Dendritic cell treated with granulocyte-macrophage colony-stimulating factor and Interleukin-4, amounts not matched to agents 40 ng/mL and 50 ng/mL, for 4 days (primary cell): ENCODE results near the gene GRP.

ENCODE experiments used
- H3K27ac Mint-ChIP-seq: one replicate; pipeline ENCODE4 v1.8.0; 2022; ENCODE audit warnings: mild to moderate bottlenecking, mixed read lengths
- H3K27me3 Mint-ChIP-seq: one replicate; pipeline ENCODE4 v1.8.0; 2022; ENCODE audit warnings: mild to moderate bottlenecking, mixed read lengths
- H3K36me3 Mint-ChIP-seq: one replicate; pipeline ENCODE4 v1.8.0; 2022; ENCODE audit warnings: low read depth, mixed read lengths
- H3K4me1 Mint-ChIP-seq: one replicate; pipeline ENCODE4 v1.8.0; 2022; ENCODE audit warnings: low read depth, mixed read lengths
- H3K4me3 Mint-ChIP-seq: one replicate; pipeline ENCODE4 v1.8.0; 2022; ENCODE audit warnings: mild to moderate bottlenecking, moderate library complexity, mixed read lengths
- H3K9me3 Mint-ChIP-seq: one replicate; pipeline ENCODE4 v1.8.0; 2022; ENCODE audit warnings: mixed read lengths
- intact Hi-C: fragments of 100-400 bp; cut with micrococcal nuclease; formaldehyde crosslinking; loops from one replicate; pipeline ENCODE4 v1.15.0; 2022

Gene GRP

DNA sequence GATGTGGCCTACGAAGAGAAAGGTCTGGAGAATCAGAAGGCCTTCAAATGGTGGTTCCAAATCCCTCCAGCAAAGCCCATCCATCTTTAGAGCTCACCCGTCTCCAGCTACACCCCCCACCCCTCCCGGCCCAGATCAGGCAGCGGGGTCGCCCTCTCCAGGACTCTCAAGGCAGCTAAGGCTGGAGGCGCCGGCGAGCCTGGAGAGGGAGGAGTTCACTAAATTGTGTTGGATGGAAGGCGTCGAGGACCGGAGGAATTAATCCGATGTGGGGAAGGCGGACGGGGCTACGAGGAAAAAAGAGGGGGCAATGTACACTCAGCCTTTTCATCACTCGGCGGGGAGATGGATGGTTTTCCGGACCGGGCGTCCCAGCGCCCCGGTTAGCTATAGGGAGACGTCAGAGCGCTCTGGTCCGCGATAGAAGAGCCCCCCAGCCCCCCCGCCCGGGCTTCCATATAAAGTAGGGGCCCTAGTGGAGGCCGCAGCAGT, at the start of gene GRP:
TSS of gene GRP (plus strand) at position 487 of the 492 bp plus-strand sequence. CDS start 108 bp downstream, outside the sequence.
- no peak within 1 kb of the TSS for H3K4me3 Mint-ChIP-seq
- H3K27me3 Mint-ChIP-seq = peaks cover 57% of the 10 kb centered on the region
- no peak within 1 kb of the TSS for H3K27ac Mint-ChIP-seq
- no peaks in the 10 kb centered on the region for H3K4me1 Mint-ChIP-seq
- H3K9me3 Mint-ChIP-seq = no peaks in the 10 kb centered on the region
- intact Hi-C loops = no loop called here
- no peaks in the 10 kb centered on the region for H3K36me3 Mint-ChIP-seq

DNA sequence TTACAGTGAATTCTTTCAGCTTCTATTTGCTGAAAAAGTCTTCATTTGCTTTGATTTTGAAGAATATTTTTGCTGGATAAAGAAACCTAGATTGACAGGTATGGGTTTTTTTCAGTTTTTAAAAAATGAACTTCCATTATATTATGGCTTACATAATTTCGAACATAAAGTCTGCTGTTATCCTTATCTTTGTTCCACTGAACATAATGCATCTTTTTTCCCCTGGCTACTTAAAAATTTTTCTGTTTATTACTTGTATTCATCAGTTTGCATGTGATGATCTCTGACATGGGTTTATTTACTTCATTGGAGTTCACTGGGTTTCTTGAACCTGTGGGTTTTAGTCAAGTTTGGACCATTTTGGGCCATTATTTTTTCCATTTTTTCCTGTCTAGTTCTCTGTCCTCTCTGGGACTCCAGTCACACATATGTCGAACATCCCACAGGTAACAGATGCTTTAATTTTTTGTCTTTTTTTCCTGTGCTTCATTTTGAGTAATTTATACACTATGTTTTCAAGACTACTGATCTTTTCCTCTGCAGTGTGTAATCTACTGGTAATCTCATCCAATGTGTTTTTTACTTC, 47.2 kb upstream of the GRP start:
- no peak overlapping the region for H3K27ac Mint-ChIP-seq

DNA sequence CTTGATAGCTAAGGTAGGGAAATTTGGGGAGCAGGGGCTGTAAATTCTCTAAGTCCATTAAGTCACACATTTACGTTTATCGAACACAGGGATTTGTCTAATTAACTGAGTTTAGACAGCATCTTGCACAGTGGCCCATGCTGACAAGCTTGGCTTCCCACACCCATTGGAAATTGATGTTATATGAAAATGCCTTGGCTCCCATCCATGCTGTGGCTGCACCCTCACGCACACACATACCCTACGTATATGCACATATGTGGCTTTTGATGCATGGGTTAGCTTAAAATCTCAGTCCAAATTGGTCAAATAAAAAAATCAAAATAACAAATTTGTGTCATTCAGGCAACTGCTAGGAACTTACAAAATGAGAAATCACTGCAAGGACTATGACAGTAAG, 42.5 kb upstream of the GRP start:
- peaks cover 30% of the 10 kb centered on the region for H3K9me3 Mint-ChIP-seq
- no peak overlapping the region for H3K4me3 Mint-ChIP-seq
- no peak overlapping the region for H3K27ac Mint-ChIP-seq
- H3K36me3 Mint-ChIP-seq = no peaks in the 10 kb centered on the region
- intact Hi-C loops = no loop called here
- H3K4me1 Mint-ChIP-seq = no peaks in the 10 kb centered on the region
- no peaks in the 10 kb centered on the region for H3K27me3 Mint-ChIP-seq

More for the DNA sequence above, 47.2 kb upstream of the GRP start:
- Mint-ChIP-seq H3K27me3 (no peaks in the 10 kb centered on the region), H3K4me3 (no peak overlapping the region), H3K36me3 (no peaks in the 10 kb centered on the region), H3K4me1 (no peaks in the 10 kb centered on the region), H3K9me3 (peaks cover 42% of the 10 kb centered on the region)
- intact Hi-C loops = no loop called here

DNA sequence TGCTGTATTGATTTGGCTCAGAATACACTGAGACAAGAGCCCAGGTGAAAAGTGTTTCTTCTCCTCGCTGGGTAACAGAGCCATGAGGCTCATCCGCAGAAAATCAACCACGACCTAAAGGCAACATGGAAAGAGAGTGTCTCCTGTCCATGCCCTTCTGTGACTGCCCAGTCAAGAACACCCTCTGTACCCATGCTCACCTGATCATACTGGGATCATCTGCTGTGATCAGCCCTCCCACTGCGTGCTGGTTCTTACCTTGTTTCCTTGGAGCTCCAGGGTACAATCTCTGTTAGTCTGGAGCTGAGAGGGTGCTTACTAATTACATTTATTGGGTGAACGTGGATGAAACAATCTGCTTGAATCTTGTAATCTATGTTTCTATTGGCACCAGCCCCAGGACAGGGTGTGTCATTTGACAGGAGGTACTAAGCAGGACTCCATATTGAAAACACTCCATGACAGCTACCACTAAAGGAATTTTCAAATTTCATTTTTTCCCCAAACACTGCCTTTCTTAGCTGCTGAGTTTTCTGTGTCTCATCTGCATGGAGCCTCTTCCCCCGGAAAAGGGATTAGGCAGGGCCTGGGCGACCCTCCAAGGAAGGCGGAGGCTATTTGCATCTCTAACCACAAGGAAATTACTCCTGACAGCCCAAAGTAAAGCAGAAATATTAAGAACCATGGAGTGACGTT, 39.7 kb upstream of the GRP start:
- Mint-ChIP-seq H3K27ac (no peak overlapping the region), H3K36me3 (no peaks in the 10 kb centered on the region), H3K4me1 (no peaks in the 10 kb centered on the region), H3K27me3 (no peaks in the 10 kb centered on the region), H3K9me3 (peaks cover 2% of the 10 kb centered on the region), H3K4me3 (no peak overlapping the region)
- intact Hi-C loops = no loop called here

DNA sequence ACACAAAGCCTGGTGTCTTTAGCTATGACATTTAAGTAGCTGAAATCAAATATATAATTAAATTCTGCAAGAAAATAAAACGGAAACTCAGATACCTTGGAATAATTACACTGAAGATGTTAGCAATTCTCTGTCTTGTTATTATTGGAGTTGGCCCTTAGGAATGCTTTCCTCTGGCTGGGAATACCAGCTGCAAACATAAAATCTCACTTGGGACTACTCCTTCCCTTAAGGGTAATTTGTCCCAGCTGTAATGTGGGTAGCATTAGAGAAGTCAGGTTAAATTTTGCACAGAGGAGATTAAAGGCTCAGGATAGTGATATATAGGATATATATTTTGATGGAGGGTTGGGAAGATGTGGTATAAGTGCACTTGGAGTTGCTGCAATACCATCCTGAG, 37.3 kb upstream of the GRP start:
- Mint-ChIP-seq H3K36me3 (no peaks in the 10 kb centered on the region), H3K9me3 (no peaks in the 10 kb centered on the region), H3K4me1 (no peaks in the 10 kb centered on the region), H3K27ac (no peak overlapping the region), H3K4me3 (no peak overlapping the region), H3K27me3 (peaks cover 2% of the 10 kb centered on the region)
- intact Hi-C loops = no loop called here

DNA sequence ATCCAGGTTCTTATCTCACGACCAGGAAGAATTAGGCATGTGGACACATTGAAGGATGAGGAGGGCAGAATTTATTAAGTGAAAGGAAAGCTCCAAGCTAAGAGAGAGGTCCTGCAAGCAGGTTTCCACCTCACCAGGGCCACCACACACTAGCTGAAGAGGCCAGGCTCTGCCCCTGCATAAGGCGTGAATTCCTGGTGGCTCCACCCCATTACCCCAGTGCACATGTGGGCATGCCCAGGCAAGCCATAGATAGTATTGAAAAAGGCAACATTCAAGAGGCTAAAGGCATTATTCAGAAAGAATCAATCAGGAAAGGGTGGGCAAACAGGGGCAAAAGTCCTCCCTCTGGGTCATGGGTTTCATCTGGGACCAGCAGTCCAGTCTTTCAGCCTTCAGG, 30.9 kb upstream of the GRP start:
- intact Hi-C loops = no loop called here
- no peak overlapping the region for H3K27ac Mint-ChIP-seq
- H3K4me1 Mint-ChIP-seq = no peaks in the 10 kb centered on the region
- H3K27me3 Mint-ChIP-seq = peaks cover 2% of the 10 kb centered on the region
- no peaks in the 10 kb centered on the region for H3K9me3 Mint-ChIP-seq
- H3K36me3 Mint-ChIP-seq = no peaks in the 10 kb centered on the region
- H3K4me3 Mint-ChIP-seq = no peak overlapping the region

DNA sequence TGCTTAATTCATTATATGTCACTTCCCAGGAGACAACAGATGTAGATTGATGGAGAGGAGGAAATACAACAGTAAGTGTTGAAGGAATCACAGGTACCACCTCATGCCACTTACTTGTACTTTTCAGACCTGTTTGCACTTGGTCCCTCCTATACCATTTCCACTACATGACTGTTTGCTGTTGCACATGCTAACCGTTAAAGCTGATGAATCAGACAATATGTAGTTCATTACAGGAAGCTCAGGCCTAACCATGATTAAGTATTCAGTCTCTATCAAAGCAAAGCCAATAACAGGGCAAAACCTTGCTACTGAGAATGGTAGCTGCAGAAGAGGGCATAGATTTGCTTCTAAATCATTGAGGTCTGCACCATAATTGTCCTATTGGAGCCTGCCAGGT, 30.2 kb upstream of the GRP start:
- intact Hi-C loops = no loop called here
- Mint-ChIP-seq H3K36me3 (no peaks in the 10 kb centered on the region), H3K4me1 (no peaks in the 10 kb centered on the region), H3K27ac (no peak overlapping the region), H3K9me3 (no peaks in the 10 kb centered on the region), H3K4me3 (no peak overlapping the region), H3K27me3 (peaks cover 2% of the 10 kb centered on the region)

DNA sequence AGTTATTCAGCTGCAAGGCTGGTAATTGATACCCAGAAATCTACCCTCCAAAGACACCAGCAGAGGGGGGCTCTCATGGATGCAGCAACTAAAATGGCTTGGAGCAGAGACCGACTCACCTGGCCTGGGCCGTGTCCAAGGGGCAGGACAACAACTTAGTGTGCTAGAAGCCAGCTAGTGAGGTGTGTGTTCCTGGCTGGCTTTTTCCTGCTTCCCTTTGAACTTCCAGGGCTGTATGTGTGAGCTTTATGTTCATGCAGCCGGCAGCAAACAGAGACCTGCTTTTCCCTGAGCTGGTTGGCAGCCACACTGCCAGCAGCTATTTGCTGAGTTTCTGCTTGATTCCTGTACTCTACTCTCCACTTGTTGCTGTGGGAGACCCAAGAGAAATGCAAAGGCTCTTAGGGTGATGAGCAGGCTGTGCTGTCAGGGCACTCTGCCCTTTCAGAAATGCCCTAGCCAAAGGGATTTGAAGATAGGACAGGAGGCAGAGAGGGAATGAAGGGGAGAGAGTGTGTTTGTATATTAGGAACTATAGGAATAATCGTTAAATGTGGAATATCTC, 23.7 kb upstream of the GRP start:
- H3K9me3 Mint-ChIP-seq = no peaks in the 10 kb centered on the region
- peaks cover 1% of the 10 kb centered on the region for H3K27me3 Mint-ChIP-seq
- H3K4me3 Mint-ChIP-seq = no peak overlapping the region
- intact Hi-C loops = no loop called here
- no peaks in the 10 kb centered on the region for H3K36me3 Mint-ChIP-seq
- H3K4me1 Mint-ChIP-seq = no peaks in the 10 kb centered on the region
- no peak overlapping the region for H3K27ac Mint-ChIP-seq

DNA sequence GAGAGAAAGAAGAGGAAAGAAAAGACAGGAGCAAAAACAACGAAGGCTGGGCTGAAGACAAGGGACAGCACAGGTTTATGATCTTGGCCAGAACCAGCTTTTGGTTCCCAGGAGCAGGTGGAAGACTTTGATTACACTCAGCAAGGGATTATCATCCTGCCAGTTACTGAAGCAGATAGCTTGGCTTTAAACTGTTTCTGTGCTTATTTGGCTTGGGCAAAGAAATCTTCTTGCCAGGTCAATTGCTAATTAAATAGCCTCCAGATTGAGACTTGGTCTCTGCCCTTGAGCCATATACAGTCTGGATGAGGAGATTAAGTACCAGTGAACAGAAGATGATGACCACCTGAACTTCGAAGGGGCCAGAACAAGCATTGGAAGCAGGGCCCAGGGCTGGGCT, 22.3 kb upstream of the GRP start:
- peaks cover 1% of the 10 kb centered on the region for H3K27me3 Mint-ChIP-seq
- no peak overlapping the region for H3K27ac Mint-ChIP-seq
- no peaks in the 10 kb centered on the region for H3K9me3 Mint-ChIP-seq
- intact Hi-C loops = no loop called here
- H3K36me3 Mint-ChIP-seq = no peaks in the 10 kb centered on the region
- H3K4me1 Mint-ChIP-seq = no peaks in the 10 kb centered on the region
- H3K4me3 Mint-ChIP-seq = no peak overlapping the region

DNA sequence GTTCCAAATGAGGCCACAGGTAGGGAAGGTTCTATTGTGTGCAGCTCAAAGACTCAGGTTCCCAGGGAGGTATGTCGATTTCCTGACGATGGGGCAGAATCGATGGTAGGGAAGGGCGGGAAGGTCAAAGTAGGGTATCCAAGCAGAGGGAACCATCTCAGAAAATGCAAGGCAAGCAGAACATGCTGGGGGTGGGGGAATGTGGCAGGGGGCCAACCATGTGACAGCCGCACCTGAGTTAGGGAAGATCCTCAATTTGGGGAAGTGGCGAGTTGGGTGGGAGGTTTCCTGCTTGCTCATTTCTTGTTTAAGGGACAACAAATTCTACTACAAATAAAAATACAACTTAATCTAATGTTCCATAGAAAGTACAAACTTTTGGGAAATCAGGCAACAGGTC, 21.7 kb upstream of the GRP start:
- H3K36me3 Mint-ChIP-seq = no peaks in the 10 kb centered on the region
- H3K27me3 Mint-ChIP-seq = peaks cover 4% of the 10 kb centered on the region
- no peak overlapping the region for H3K27ac Mint-ChIP-seq
- no peaks in the 10 kb centered on the region for H3K9me3 Mint-ChIP-seq
- intact Hi-C loops = no loop called here
- no peak overlapping the region for H3K4me3 Mint-ChIP-seq
- H3K4me1 Mint-ChIP-seq = no peaks in the 10 kb centered on the region

DNA sequence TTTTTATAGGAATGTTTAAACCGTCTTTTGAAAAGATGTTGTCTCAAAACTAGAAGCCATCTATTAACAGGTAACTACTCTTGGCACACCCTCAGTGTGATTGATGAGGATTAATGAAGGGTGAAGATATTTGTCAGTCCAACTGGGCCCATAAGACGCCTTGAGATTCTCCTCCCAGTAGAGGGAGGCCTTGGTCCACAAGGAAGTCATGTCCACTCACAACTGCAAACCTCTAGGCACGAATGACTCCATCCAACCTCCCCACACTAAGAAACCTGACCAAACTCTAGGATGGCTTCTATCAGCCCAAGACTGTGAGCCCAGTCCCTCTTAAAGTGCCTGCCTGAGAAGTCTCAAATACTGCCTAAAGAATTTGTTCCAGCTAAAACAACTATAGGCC, 19.2 kb upstream of the GRP start:
- H3K4me3 Mint-ChIP-seq = no peak overlapping the region
- H3K9me3 Mint-ChIP-seq = no peaks in the 10 kb centered on the region
- H3K27me3 Mint-ChIP-seq = peaks cover 4% of the 10 kb centered on the region
- H3K36me3 Mint-ChIP-seq = no peaks in the 10 kb centered on the region
- no peak overlapping the region for H3K27ac Mint-ChIP-seq
- intact Hi-C loops = no loop called here
- H3K4me1 Mint-ChIP-seq = no peaks in the 10 kb centered on the region

DNA sequence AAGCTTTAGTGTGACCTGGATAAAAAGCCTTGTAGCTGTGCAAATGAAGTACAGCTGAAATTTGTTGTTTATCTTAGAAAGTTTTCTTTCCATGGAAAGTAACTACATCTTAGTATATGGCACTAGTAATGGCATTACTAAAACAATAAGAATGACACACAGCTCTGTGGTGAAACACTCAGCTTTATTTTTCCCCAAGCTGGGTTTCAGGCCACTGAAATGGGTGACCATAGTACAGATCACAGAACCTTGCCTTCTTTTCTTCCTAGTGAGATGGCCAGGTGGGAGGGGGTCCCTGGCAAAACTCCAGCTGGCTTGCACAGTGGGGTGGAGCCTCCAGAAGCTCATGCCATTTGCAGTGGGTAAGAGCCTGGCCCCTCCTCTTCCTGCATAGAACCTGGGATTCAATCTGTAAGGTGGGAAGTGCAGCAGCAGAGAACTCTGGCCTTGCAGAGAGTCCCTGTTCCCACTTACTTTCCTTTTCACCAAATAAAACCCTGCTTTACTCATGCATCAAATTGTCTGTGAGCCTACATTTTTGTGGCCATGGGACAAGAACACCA, 17.6 kb upstream of the GRP start:
- Mint-ChIP-seq H3K27me3 (peaks cover 4% of the 10 kb centered on the region), H3K9me3 (no peaks in the 10 kb centered on the region), H3K36me3 (no peaks in the 10 kb centered on the region), H3K27ac (no peak overlapping the region), H3K4me1 (no peaks in the 10 kb centered on the region), H3K4me3 (no peak overlapping the region)
- intact Hi-C loops = no loop called here

DNA sequence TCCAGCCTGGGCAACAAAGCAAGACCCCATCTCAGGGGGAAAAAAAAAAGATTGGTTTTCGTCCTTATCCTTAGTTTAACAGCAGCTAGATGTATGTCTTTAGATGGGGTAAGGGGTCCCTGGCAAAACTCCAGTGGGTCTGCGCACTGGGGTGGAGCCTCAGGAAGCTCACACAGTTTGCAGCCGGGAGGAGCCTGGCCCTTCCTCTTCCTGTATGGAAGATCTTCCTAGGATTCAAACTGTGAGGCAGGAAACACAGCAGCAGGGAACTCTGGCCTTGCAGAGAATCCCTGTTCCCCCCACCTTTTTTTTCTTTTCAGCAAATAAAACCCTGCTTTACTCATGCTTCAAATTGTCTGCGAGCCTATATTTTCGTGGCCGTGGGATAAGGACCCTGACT, 12.5 kb upstream of the GRP start:
- Mint-ChIP-seq H3K4me3 (no peak overlapping the region), H3K9me3 (no peaks in the 10 kb centered on the region), H3K36me3 (no peaks in the 10 kb centered on the region), H3K4me1 (no peaks in the 10 kb centered on the region), H3K27ac (no peak overlapping the region), H3K27me3 (peaks cover 7% of the 10 kb centered on the region)
- intact Hi-C loops = no loop called here

DNA sequence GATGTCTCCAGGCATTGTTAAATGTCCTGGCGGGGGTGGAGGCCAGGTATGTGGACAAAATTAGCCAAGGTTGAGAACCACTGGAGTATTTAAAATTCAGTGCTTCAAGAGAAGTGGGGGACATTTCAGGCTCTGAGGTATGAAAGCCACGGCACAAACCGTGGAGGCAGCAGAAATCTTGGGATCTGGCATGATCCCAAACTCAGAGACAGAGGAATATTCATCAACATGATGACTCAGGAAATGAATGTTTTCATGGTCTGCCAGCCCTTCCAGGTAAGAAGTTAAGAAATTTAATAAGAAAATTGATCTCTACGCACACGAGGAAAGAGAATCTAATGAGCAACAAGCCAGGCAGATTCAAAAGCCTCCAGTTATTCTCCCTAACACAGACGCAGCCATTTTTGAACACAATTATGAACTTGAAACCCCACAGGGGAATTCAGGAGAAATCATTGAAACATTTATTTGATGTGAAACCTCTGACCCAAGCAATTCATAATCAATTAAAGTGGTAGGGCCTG, 11.3 kb upstream of the GRP start:
- intact Hi-C loops = no loop called here
- no peaks in the 10 kb centered on the region for H3K9me3 Mint-ChIP-seq
- no peak overlapping the region for H3K4me3 Mint-ChIP-seq
- H3K36me3 Mint-ChIP-seq = no peaks in the 10 kb centered on the region
- no peaks in the 10 kb centered on the region for H3K4me1 Mint-ChIP-seq
- peaks cover 5% of the 10 kb centered on the region for H3K27me3 Mint-ChIP-seq
- H3K27ac Mint-ChIP-seq = no peak overlapping the region
